Ascending aorta (tissue), 2 donors: Measurements from ENCODE around the gene AP3B1. TPM values are rescaled to one million over a fixed set of nuclear protein-coding genes. Genes with fewer than 3 reads are reported as not detected.

Experiments used
- DNase-seq, 2 donors: peaks; one replicate each; pipeline ENCODE4 v3.0.0-alpha.2; 2019; ENCODE audit warnings: low spot score in 2 of 2
- H3K27ac ChIP-seq, 2 donors: fragments of 200-600 bp; sonication (generic); one replicate each; pipeline ENCODE4 v1.5.1; 2016 to 2017; ENCODE audit warnings: mild to moderate bottlenecking in 1 of 2
- H3K27me3 ChIP-seq: fragments of 200-600 bp; sonication (generic); one replicate; pipeline ENCODE4 v1.5.1; 2017
- H3K36me3 ChIP-seq, 2 donors: fragments of 200-600 bp; sonication (generic); one replicate each; pipeline ENCODE4 v1.5.1; 2016
- H3K4me1 ChIP-seq, 2 donors: fragments of 200-600 bp; sonication (generic); one replicate each; pipeline ENCODE4 v1.5.1; 2016 to 2017; ENCODE audit warnings: mild to moderate bottlenecking in 1 of 2
- H3K4me3 ChIP-seq, 2 donors: fragments of 200-600 bp; sonication (generic); one replicate each; pipeline ENCODE4 v1.5.1; 2016 to 2017; ENCODE audit warnings: mild to moderate bottlenecking in 1 of 2
- H3K9me3 ChIP-seq, 2 donors: fragments of 200-600 bp; sonication (generic); one replicate each; pipeline ENCODE4 v1.5.1; 2016
- intact Hi-C: fragments of 100-400 bp; cut with DNase I; formaldehyde crosslinking; loops from one replicate; pipeline ENCODE4 v1.15.1; 2023
- total RNA-seq: library from RNA; depleted of rRNA; stranded (reverse); fragments of >200 nt; gene quantifications from one replicate; pipeline ENCODE4 v1.1.0, GENCODE V29; 2016
- TF ChIP-seq, protein P1 (sequence below), 3 experiments: fragments of 200-600 bp in 2 of 3; fragments of 450-650 bp in 1 of 3; sonication (generic) in 2 of 3; IDR thresholded peaks; one replicate each; pipeline ENCODE4 v1.5.1; 2016 to 2019; ENCODE audit warnings: antibody characterized with exemption in 3 of 3, mild to moderate bottlenecking in 1 of 3, moderate library complexity in 1 of 3

The AP3B1 gene
- total RNA-seq, 1 donor from 2014 or later: 37.3 TPM

- Histone ChIP-seq H3K27ac (no peak overlapping the region), H3K4me1 (no peaks in the 10 kb centered on the region), H3K9me3 (no peaks in the 10 kb centered on the region), H3K4me3 (no peak overlapping the region), H3K36me3 (no peaks in the 10 kb centered on the region), H3K27me3 (no peaks in the 10 kb centered on the region)
- DNase-seq: no peak
- intact Hi-C loops: no loop called here
- TF ChIP-seq, protein P1, sequence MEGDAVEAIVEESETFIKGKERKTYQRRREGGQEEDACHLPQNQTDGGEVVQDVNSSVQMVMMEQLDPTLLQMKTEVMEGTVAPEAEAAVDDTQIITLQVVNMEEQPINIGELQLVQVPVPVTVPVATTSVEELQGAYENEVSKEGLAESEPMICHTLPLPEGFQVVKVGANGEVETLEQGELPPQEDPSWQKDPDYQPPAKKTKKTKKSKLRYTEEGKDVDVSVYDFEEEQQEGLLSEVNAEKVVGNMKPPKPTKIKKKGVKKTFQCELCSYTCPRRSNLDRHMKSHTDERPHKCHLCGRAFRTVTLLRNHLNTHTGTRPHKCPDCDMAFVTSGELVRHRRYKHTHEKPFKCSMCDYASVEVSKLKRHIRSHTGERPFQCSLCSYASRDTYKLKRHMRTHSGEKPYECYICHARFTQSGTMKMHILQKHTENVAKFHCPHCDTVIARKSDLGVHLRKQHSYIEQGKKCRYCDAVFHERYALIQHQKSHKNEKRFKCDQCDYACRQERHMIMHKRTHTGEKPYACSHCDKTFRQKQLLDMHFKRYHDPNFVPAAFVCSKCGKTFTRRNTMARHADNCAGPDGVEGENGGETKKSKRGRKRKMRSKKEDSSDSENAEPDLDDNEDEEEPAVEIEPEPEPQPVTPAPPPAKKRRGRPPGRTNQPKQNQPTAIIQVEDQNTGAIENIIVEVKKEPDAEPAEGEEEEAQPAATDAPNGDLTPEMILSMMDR (IDR thresholded peaks at IDR 0.05): no peak
Measured at GRCh38 chr5:77955577-77955976, 338.9 kb downstream of the AP3B1 start.

- no peaks in the 10 kb centered on the region for H3K4me1 ChIP-seq
- H3K27me3 ChIP-seq: no peaks in the 10 kb centered on the region
- no peaks in the 10 kb centered on the region for H3K36me3 ChIP-seq
- H3K4me3 ChIP-seq: no peak overlapping the region
- no peaks in the 10 kb centered on the region for H3K9me3 ChIP-seq
- intact Hi-C loops: no loop called here
- TF ChIP-seq, protein P1 (IDR thresholded peaks at IDR 0.05): no peak
- DNase-seq: no peak
- H3K27ac ChIP-seq: no peak overlapping the region
Measured at GRCh38 chr5:77953374-77953773, 341.1 kb downstream of the AP3B1 start.

DNA sequence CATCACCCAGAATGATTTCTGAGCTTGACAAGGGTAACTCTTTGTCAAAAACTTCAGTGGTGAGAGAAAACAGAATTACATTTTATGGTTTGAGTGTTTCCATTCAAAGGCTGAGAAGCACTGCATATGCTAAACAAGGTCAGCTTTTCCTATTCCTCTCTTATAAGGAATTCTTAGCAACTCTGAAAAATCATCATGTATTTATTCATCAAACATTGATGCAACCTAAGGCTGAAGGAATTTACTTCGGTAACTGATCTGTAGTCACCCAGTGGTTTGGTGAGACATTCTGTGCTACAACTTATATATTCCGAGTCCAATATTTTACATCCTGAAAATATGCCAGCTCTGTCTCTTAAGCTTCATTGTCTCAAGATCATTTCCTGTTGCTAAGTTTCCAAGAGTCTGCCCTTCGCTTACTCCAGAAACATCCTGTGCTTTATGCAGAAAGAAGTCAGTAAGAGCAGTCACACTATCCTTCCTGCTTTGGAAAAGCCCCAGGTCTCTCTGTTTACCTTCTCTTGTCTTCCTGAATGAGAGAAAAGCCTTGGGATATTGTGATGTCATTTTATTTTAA lies 341.8 kb downstream of the AP3B1 start:
- H3K4me3 ChIP-seq: no peak overlapping the region
- no peaks in the 10 kb centered on the region for H3K36me3 ChIP-seq
- no peak for DNase-seq
- no peaks in the 10 kb centered on the region for H3K9me3 ChIP-seq
- H3K4me1 ChIP-seq: no peaks in the 10 kb centered on the region
- intact Hi-C loops: no loop called here
- TF ChIP-seq, protein P1 (IDR thresholded peaks at IDR 0.05): no peak
- no peaks in the 10 kb centered on the region for H3K27me3 ChIP-seq
- no peak overlapping the region for H3K27ac ChIP-seq

Other genes starting within 250 kb of the AP3B1 start
- gene SCAMP1, start 65.9 kb upstream of the AP3B1 start, total RNA-seq: 15.0 TPM